ENCODE results near the gene P2RY13. TPM values are rescaled to one million over a fixed set of nuclear protein-coding genes. Genes with fewer than 3 reads are reported as not detected.
A peak's percentile ranks its signal among the peaks of the same experiment; 100 is the strongest.

Gene P2RY13
- total RNA-seq, 1 experiment from 2014 or later, result not detected

DNA sequence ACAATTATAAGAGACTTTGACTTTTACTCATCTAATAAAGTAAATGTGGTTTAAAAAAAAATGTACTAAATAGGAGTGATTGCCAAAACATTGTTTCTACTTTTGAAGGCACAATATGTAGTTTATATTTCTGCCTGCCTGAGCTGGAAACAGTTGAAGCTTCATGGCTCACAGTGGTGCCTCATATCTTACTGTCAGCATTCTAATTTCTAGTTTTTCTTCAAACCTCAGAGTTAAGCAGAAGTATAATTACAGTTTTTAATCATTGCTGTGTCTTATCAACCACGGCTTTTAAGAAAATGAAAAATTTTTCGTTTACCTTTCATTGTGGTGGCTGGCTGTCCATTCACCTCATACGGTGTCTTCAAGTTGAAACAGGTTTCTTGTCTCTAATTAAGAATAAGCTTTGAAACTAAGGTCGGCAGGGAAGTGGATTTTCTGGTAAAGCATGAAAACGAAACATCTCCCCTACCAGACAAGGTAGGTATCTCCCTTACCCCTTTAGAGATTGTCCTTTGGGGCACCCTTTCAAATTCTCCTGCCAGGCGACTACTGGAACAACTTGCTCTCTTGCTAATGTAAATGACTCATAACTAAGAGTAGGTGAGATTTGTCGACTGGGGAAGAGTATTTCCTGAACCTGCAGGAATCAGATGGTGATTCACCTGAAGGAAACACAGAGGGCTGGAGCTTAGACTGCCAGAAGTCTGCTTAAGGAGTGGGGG lies 12.9 kb downstream of the P2RY13 start, which contains the start of gene GPR87:
Gene GPR87 (minus strand): TSS at position 554 of the 725 bp plus-strand sequence. CDS start 16,720 bp downstream, outside the sequence.
- ATAC-seq, result peak; percentile 55
- TF ChIP-seq ZMAT4 (CRISPR knock-in tag; IDR thresholded peaks at IDR 0.05), result no peak
- TF ChIP-seq PRRX2 (CRISPR knock-in tag; IDR thresholded peaks at IDR 0.05), result no peak
- TF ChIP-seq ZNF219 (CRISPR knock-in tag; IDR thresholded peaks at IDR 0.05; ENCODE audit: borderline replicate concordance), result no peak
- TF ChIP-seq ZNF263 (CRISPR knock-in tag; IDR thresholded peaks at IDR 0.05; ENCODE audit: low read depth), result no peak
- TF ChIP-seq GTF2I (CRISPR knock-in tag; conservative IDR thresholded peaks at IDR 0.05), result no peak
- no peak for TF ChIP-seq ERG (CRISPR knock-in tag; IDR thresholded peaks at IDR 0.05)
- TF ChIP-seq SMAD4 (CRISPR knock-in tag; IDR thresholded peaks at IDR 0.05), result no peak
- TF ChIP-seq SMAD3 (CRISPR knock-in tag; IDR thresholded peaks at IDR 0.05; ENCODE audit: borderline replicate concordance), result no peak
- TF ChIP-seq, protein P1, sequence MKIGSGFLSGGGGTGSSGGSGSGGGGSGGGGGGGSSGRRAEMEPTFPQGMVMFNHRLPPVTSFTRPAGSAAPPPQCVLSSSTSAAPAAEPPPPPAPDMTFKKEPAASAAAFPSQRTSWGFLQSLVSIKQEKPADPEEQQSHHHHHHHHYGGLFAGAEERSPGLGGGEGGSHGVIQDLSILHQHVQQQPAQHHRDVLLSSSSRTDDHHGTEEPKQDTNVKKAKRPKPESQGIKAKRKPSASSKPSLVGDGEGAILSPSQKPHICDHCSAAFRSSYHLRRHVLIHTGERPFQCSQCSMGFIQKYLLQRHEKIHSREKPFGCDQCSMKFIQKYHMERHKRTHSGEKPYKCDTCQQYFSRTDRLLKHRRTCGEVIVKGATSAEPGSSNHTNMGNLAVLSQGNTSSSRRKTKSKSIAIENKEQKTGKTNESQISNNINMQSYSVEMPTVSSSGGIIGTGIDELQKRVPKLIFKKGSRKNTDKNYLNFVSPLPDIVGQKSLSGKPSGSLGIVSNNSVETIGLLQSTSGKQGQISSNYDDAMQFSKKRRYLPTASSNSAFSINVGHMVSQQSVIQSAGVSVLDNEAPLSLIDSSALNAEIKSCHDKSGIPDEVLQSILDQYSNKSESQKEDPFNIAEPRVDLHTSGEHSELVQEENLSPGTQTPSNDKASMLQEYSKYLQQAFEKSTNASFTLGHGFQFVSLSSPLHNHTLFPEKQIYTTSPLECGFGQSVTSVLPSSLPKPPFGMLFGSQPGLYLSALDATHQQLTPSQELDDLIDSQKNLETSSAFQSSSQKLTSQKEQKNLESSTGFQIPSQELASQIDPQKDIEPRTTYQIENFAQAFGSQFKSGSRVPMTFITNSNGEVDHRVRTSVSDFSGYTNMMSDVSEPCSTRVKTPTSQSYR (CRISPR knock-in tag; IDR thresholded peaks at IDR 0.05), result no peak
- TF ChIP-seq TP53 (CRISPR knock-in tag; IDR thresholded peaks at IDR 0.05), result no peak
- TF ChIP-seq GABPB1 (CRISPR knock-in tag; IDR thresholded peaks at IDR 0.05), result no peak
- no peak for TF ChIP-seq AR (CRISPR knock-in tag; IDR thresholded peaks at IDR 0.05)
- TF ChIP-seq PRDM15 (CRISPR knock-in tag; IDR thresholded peaks at IDR 0.05), result no peak
- TF ChIP-seq NFYB (CRISPR knock-in tag; conservative IDR thresholded peaks at IDR 0.05; ENCODE audit: low read depth), result no peak
- no peak for TF ChIP-seq FOXP4 (CRISPR knock-in tag; IDR thresholded peaks at IDR 0.05)
- no peak for TF ChIP-seq CREB1 (CRISPR knock-in tag; IDR thresholded peaks at IDR 0.05)
- no peak for TF ChIP-seq FOXJ3 (CRISPR knock-in tag; IDR thresholded peaks at IDR 0.05; ENCODE audit: borderline replicate concordance)
- no peak for TF ChIP-seq ZNF232 (CRISPR knock-in tag; IDR thresholded peaks at IDR 0.05)
- TF ChIP-seq, protein P2, sequence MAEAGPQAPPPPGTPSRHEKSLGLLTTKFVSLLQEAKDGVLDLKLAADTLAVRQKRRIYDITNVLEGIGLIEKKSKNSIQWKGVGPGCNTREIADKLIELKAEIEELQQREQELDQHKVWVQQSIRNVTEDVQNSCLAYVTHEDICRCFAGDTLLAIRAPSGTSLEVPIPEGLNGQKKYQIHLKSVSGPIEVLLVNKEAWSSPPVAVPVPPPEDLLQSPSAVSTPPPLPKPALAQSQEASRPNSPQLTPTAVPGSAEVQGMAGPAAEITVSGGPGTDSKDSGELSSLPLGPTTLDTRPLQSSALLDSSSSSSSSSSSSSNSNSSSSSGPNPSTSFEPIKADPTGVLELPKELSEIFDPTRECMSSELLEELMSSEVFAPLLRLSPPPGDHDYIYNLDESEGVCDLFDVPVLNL (CRISPR knock-in tag; IDR thresholded peaks at IDR 0.05; ENCODE audit: borderline replicate concordance, low read depth), result no peak
- TF ChIP-seq TEAD4 (CRISPR knock-in tag; IDR thresholded peaks at IDR 0.05), result no peak
- DNase-seq (ENCODE audit: low spot score), result no peak
- CTCF ChIA-PET, result interaction anchor here (1.5 kb wide), 1 partner anchor 11 kb away, joined by 7 read pairs; no protein-coding TSS in a partner anchor
- POLR2A ChIA-PET, result interaction anchor here (0.7 kb wide), 1 partner anchor 71 kb away, joined by 3 read pairs; no protein-coding TSS in a partner anchor
- Mint-ChIP-seq H3K4me1 (peaks cover 51% of the 10 kb centered on the region), H3K9me3 (no peaks in the 10 kb centered on the region), H3K27me3 (ENCODE audit: low read depth) (no peaks in the 10 kb centered on the region), H3K36me3 (no peaks in the 10 kb centered on the region), H3K27ac (peak within 1 kb of the TSS; percentile 89), H3K4me3 (no peak within 1 kb of the TSS)
